ENCODE measurements around the gene DAPK1. TPM values are rescaled to one million over a fixed set of nuclear protein-coding genes. Genes with fewer than 3 reads are reported as not detected.
A peak's percentile ranks its signal among the peaks of the same experiment; 100 is the strongest.
"Not testable (repeated sequence)": the region's sequence is repeated elsewhere in the genome, so short reads cannot be mapped to it uniquely, and the experiment has no call there.

The DAPK1 gene
- total RNA-seq, 1 donor from 2014 or later, result 168 TPM

GRCh38 chr9:87547671-87548081, 50.0 kb downstream of the DAPK1 start:
- Histone ChIP-seq H3K4me3 (no peak overlapping the region), H3K36me3 (peaks cover 3% of the 10 kb centered on the region), H3K27ac (no peak overlapping the region), H3K27me3 (no peaks in the 10 kb centered on the region), H3K4me1 (peaks cover 5% of the 10 kb centered on the region), H3K9me3 (no peaks in the 10 kb centered on the region)
- TF ChIP-seq CTCF (IDR thresholded peaks at IDR 0.05), result no peak
- intact Hi-C loops (cut with DNase I), result no loop called here
- DNase-seq, result no peak
- peak; percentile 84 for ATAC-seq

DNA sequence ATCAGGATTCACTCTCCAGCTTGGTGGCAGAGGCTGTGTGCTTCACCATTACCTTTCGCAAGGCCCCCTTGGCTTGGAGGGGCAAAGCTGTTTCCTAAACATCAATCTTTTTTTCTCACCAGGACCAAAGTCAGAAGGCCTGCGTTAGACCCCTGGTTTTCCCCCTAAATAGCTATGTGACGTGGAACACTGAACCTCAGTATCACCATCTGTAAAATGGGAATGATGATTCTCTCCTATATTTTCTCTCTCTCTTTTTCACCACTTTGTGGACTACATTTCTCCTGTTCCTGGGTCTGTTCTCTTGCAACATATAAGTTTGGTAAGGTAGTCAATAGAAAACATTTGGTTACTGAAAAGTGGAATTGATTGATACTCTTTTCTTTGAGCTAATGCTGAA, 50.5 kb downstream of the DAPK1 start:
- peaks cover 5% of the 10 kb centered on the region for H3K4me1 ChIP-seq
- no peaks in the 10 kb centered on the region for H3K27me3 ChIP-seq
- no peak for TF ChIP-seq CTCF (IDR thresholded peaks at IDR 0.05)
- ATAC-seq, result no peak
- H3K9me3 ChIP-seq, result no peaks in the 10 kb centered on the region
- no peak overlapping the region for H3K27ac ChIP-seq
- H3K36me3 ChIP-seq, result no peaks in the 10 kb centered on the region
- no peak for DNase-seq
- H3K4me3 ChIP-seq, result no peak overlapping the region
- intact Hi-C loops (cut with DNase I), result no loop called here

DNA sequence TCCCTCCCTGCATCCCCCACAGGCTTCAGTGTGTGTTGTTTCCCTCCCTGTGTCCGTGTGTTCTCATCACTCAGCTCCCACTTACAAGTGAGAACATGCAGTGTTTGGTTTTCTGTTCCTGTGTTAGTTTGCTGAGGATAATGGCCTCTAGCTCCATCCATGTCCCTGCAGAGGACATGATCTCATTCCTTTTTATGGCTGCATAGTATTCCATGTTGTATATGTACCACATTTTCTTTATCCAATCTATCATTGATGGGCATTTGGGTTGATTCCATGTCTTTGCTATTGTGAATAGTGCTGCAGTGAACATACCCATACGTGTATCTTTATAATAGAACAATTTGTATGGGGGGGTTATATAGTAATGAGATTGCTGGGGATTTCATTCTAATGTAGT, 51.4 kb downstream of the DAPK1 start:
- intact Hi-C loops (cut with DNase I); H3K27ac ChIP-seq; H3K27me3 ChIP-seq; H3K4me3 ChIP-seq; H3K36me3 ChIP-seq; H3K9me3 ChIP-seq; DNase-seq; ATAC-seq: not testable (repeated sequence)
- H3K4me1 ChIP-seq, result peaks cover 14% of the 10 kb centered on the region

DNA sequence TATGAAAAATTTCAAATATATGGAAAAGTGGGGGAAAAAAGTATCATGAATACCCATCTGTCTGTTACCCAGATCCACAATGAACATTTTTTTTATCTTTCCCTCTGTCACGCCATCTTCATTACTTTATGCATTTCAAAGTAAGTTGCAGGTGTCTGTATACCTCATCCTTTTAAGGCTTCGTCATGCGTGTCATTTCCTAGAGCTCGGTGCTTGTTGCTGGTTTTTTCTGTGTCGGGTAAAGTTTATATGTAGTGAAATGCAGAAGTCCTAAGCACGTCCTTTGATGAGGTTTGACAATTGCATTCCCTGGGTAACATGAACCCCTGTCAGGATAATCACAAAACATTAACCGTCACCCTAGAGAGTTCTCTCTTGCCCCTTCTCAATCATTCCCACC, 52.1 kb downstream of the DAPK1 start:
- Histone ChIP-seq H3K4me1 (peaks cover 20% of the 10 kb centered on the region), H3K36me3 (no peaks in the 10 kb centered on the region), H3K27me3 (no peaks in the 10 kb centered on the region), H3K27ac (no peak overlapping the region), H3K4me3 (no peak overlapping the region), H3K9me3 (no peaks in the 10 kb centered on the region)
- TF ChIP-seq CTCF (IDR thresholded peaks at IDR 0.05), result no peak
- ATAC-seq, result no peak
- intact Hi-C loops (cut with DNase I), result no loop called here
- no peak for DNase-seq

DNA sequence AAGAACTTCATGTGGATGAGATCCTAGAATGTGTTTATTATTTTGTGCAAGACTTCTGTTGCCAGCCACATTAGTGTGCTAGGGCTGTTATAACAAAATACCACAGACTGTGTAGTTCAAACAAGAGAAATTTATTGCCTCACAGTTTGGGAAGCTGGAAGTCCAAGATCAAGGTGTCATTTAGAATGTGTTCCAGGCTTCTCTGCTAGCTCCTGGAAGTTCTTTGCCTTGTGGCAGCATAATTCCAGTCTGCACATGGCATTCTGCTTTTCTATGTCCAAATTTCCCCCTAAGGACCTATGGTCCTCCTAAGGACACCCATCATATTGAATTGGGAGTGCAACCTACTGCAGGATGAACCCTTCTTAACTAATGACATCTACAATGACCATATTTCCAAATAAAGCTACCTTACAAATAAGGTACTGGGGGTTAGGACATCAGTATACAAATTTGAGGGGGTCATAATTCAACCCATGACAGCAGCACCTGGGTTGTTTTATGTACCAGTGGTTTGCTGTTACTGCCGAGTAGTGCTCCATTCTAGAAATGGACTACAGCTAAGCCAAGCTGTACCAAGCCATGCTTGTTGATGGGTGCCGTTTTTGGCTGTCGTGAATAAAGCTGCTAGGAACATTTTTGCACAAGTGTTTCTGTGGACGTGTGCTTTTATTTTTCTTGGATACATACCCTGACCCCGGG, 52.7 kb downstream of the DAPK1 start:
- Histone ChIP-seq H3K4me1 (peaks cover 26% of the 10 kb centered on the region), H3K4me3 (no peak overlapping the region), H3K27me3 (no peaks in the 10 kb centered on the region), H3K9me3 (no peaks in the 10 kb centered on the region), H3K36me3 (no peaks in the 10 kb centered on the region), H3K27ac (no peak overlapping the region)
- TF ChIP-seq CTCF (IDR thresholded peaks at IDR 0.05), result no peak
- intact Hi-C loops (cut with DNase I), result no loop called here
- DNase-seq (no peak), ATAC-seq (no peak)

DNA sequence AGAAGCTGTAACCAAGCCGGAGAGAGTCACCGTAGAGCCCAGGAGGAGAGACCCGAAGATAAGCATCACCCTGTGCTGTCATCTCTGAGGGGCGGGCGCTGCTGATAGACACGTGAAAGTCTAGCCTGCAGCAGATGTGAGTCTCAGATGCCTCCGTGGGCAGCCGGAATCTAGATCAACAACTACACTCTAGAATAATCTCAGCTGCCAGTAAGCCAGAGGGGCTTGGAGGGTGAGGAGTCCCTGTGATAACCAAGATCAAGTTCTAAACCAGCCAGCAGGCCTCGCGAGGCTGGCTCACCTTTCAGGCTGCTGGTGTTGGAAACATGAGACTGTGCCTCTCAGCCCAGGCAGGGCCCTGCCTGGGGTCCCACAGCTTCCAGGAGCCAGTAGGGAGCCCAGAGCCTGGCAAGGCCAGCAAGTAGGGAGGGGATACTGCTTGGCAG, 54.1 kb downstream of the DAPK1 start:
- intact Hi-C loops (cut with DNase I), result no loop called here
- no peaks in the 10 kb centered on the region for H3K27me3 ChIP-seq
- ATAC-seq (no peak), DNase-seq (no peak)
- H3K4me1 ChIP-seq, result peaks cover 32% of the 10 kb centered on the region
- H3K9me3 ChIP-seq, result no peaks in the 10 kb centered on the region
- H3K27ac ChIP-seq, result no peak overlapping the region
- H3K36me3 ChIP-seq, result no peaks in the 10 kb centered on the region
- TF ChIP-seq CTCF (IDR thresholded peaks at IDR 0.05), result no peak
- no peak overlapping the region for H3K4me3 ChIP-seq

Data from upper lobe of right lung (tissue), 1 donor.